ENCODE data around the gene ITGA1. TPM values are rescaled to one million over a fixed set of nuclear protein-coding genes. Genes with fewer than 3 reads are reported as not detected.

ITGA1 gene
- total RNA-seq, 1 donor from 2014 or later: 84.4 TPM

DNA sequence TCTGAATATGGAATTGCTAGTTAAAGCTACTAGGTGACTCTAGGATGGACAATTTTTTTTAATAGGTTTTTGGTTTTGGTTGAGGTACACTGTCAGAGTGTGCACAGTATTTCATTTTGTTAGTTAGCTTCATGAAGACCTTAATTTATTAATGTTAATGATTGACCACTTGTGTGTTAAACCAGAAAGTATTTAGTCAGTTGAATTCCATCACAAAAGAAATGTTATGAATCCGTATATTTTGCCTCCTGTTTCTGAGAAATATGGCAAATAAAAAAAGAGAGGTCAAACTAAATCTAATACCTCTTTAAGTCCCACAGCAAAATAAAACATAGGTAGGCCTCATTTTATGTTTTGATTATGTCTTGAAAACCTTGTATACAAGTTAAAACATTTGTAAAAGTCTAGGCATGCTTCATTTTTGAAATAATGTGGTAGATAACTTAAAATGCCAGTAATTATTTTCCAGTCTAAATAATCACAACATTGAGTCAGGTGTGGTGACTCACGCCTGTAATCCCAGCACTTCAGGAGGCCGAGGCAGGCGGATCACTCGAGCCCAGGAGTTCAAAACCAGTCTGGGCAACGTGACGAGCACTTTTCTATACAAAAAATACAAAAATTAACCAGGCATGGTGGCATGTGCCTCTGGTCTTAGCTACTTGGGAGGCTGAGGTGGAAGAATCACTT, 50.8 kb downstream of the ITGA1 start:
- H3K27me3 ChIP-seq (ENCODE audit: low read depth): no peaks in the 10 kb centered on the region
- ATAC-seq (no peak), DNase-seq (no peak)
- no peaks in the 10 kb centered on the region for H3K4me1 ChIP-seq
- no peak overlapping the region for H3K4me3 ChIP-seq
- TF ChIP-seq, protein P1, sequence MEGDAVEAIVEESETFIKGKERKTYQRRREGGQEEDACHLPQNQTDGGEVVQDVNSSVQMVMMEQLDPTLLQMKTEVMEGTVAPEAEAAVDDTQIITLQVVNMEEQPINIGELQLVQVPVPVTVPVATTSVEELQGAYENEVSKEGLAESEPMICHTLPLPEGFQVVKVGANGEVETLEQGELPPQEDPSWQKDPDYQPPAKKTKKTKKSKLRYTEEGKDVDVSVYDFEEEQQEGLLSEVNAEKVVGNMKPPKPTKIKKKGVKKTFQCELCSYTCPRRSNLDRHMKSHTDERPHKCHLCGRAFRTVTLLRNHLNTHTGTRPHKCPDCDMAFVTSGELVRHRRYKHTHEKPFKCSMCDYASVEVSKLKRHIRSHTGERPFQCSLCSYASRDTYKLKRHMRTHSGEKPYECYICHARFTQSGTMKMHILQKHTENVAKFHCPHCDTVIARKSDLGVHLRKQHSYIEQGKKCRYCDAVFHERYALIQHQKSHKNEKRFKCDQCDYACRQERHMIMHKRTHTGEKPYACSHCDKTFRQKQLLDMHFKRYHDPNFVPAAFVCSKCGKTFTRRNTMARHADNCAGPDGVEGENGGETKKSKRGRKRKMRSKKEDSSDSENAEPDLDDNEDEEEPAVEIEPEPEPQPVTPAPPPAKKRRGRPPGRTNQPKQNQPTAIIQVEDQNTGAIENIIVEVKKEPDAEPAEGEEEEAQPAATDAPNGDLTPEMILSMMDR (IDR thresholded peaks at IDR 0.05): no peak
- intact Hi-C loops (cut with DNase I): no loop called here
- H3K9me3 ChIP-seq: no peaks in the 10 kb centered on the region
- H3K27ac ChIP-seq: peak overlapping the region; percentile 63
- no peaks in the 10 kb centered on the region for H3K36me3 ChIP-seq

DNA sequence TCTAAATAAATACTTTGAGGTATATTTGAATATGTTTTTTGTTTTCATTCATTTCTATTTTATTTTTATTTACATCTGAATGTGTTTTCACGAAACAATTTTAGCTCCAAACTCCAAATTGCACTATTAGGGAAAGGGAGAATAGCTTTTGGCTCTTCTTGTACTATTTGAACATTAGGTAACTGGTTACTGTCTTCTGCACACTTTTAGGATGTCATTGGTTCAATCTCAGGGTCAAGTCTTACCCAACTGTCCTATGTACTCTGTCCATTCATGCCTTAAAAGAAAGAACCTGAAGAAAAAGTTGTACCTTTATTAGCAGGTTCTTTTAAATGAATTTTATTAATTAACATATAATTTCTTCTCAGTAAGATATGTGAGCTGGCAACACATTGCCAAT, 51.6 kb downstream of the ITGA1 start:
- no peaks in the 10 kb centered on the region for H3K27me3 ChIP-seq (ENCODE audit: low read depth)
- no peaks in the 10 kb centered on the region for H3K36me3 ChIP-seq
- no peaks in the 10 kb centered on the region for H3K4me1 ChIP-seq
- TF ChIP-seq, protein P1 (IDR thresholded peaks at IDR 0.05): no peak
- no peak overlapping the region for H3K27ac ChIP-seq
- intact Hi-C loops (cut with DNase I): no loop called here
- no peak for DNase-seq
- no peak for ATAC-seq
- no peak overlapping the region for H3K4me3 ChIP-seq
- no peaks in the 10 kb centered on the region for H3K9me3 ChIP-seq

DNA sequence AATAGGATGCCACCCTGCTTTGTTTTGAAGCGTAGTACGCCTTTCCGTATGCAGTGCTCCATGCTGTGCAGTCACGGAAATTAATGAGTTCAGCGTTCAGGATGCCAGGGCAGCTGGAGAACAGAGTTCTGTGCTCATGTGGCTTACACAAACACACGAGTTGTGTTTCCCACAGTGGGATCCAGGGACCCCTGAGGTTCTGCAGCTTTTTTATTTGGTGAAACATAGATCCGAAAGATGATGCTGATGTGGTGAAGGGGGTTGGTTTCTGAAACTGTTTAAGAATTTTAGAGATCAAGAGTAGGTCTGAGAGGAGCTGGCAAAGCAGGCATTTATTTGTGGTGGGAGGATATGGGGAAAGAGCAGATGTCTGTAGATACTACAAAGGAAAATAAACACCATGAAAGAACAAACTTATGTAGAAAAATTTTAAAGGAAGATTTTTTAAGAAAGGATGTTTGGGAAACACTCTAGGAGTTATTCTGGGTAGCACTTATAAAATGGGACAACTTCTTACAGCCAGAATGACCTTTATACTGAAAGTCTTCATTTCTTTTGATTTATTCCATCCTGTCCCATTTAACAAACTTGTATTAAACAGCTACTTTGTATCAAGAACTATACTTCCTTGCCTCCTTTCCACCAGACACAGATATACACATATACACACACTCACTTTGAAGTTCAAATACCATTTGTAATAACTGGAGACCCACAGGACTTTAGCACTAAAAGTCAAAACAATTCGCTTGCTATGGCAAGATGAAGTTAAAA, 52.7 kb downstream of the ITGA1 start:
- no peak overlapping the region for H3K4me3 ChIP-seq
- peak overlapping the region; percentile 38 for H3K27ac ChIP-seq
- no peaks in the 10 kb centered on the region for H3K9me3 ChIP-seq
- no peaks in the 10 kb centered on the region for H3K27me3 ChIP-seq (ENCODE audit: low read depth)
- H3K36me3 ChIP-seq: no peaks in the 10 kb centered on the region
- no peaks in the 10 kb centered on the region for H3K4me1 ChIP-seq
- TF ChIP-seq, protein P1 (IDR thresholded peaks at IDR 0.05): no peak
- DNase-seq (no peak), ATAC-seq (no peak)
- intact Hi-C loops (cut with DNase I): no loop called here

DNA sequence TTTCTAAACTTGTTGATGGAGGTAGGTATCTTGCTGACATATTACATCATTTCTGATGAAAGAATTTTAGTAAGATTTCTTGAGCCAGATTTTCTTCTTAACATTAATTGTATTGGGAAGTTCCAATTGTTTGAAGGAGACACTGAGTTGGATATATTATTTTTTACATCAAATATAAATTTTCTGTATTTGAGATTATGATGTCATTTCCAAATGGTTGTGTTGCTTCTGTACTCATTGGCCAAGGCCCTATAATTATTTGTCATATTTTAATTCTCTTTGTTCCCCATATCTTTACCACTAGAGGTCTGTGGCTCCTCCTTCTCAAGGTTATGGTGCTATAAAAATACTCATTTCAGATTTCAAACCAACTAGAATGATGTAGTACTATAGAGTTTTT, 53.4 kb downstream of the ITGA1 start:
- TF ChIP-seq, protein P1 (IDR thresholded peaks at IDR 0.05): no peak
- ATAC-seq (no peak), DNase-seq (no peak)
- H3K27me3 ChIP-seq (ENCODE audit: low read depth): no peaks in the 10 kb centered on the region
- H3K4me1 ChIP-seq: peaks cover 2% of the 10 kb centered on the region
- no peaks in the 10 kb centered on the region for H3K9me3 ChIP-seq
- intact Hi-C loops (cut with DNase I): no loop called here
- H3K4me3 ChIP-seq: no peak overlapping the region
- peak overlapping the region; percentile 38 for H3K27ac ChIP-seq
- H3K36me3 ChIP-seq: no peaks in the 10 kb centered on the region

DNA sequence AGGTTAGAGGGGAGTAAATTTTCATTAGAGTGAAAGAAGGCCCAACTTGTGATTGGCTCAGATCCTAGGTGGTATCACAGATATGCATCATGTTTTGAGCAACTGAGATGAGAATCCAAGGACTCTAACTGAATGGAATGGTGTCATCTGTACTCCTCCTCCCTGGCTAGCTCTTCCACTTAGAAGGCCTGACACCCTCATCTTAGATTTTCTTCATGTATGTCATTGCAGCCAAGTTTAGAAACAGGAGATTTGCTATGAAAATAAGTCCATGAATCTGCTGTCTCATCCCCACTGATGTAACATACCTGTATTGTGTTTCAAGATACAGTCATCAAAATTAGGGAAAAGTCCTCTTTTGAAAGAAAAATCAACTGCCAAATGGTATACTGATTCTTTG, 54.4 kb downstream of the ITGA1 start:
- no peaks in the 10 kb centered on the region for H3K9me3 ChIP-seq
- H3K4me1 ChIP-seq: peaks cover 11% of the 10 kb centered on the region
- intact Hi-C loops (cut with DNase I): no loop called here
- ATAC-seq (no peak), DNase-seq (no peak)
- no peaks in the 10 kb centered on the region for H3K27me3 ChIP-seq (ENCODE audit: low read depth)
- H3K4me3 ChIP-seq: no peak overlapping the region
- TF ChIP-seq, protein P1 (IDR thresholded peaks at IDR 0.05): no peak
- H3K36me3 ChIP-seq: no peaks in the 10 kb centered on the region
- no peak overlapping the region for H3K27ac ChIP-seq

Data from lower lobe of right lung (tissue), 2 donors.